Upper lobe of left lung (tissue), 6 donors: ENCODE data around the gene HOXA5. TPM values are rescaled to one million over a fixed set of nuclear protein-coding genes. Genes with fewer than 3 reads are reported as not detected.
A peak's percentile ranks its signal among the peaks of the same experiment; 100 is the strongest.

Experiments used
- ATAC-seq, 2 donors: fragments of 200-7000 bp; cut with Tn5 transposase; one replicate each; pipeline ENCODE4 v1.9.1; 2022; ENCODE audit warnings: mild to moderate bottlenecking in 2 of 2, moderate library complexity in 2 of 2; ENCODE audit not compliant: low FRiP score in 2 of 2
- DNase-seq, 2 donors: peaks; one replicate each; pipeline ENCODE4 v3.0.0-alpha.2; 2019 to 2020
- H3K27ac ChIP-seq, 4 donors: fragments of 200-600 bp; sonication (generic); one replicate each; pipeline ENCODE4 v1.5.1; 2016 to 2019
- H3K27me3 ChIP-seq, 4 donors: fragments of 200-600 bp; sonication (generic); one replicate each; pipeline ENCODE4 v1.5.1; 2017 to 2019
- H3K36me3 ChIP-seq, 4 donors: fragments of 200-600 bp; sonication (generic); one replicate each; pipeline ENCODE4 v1.5.1; 2016 to 2019
- H3K4me1 ChIP-seq, 4 donors: fragments of 200-600 bp; sonication (generic); one replicate each; pipeline ENCODE4 v1.5.1; 2018 to 2019
- H3K4me3 ChIP-seq, 4 donors: fragments of 200-600 bp; sonication (generic); one replicate each; pipeline ENCODE4 v1.5.1; 2017 to 2019; ENCODE audit warnings: mild to moderate bottlenecking in 2 of 4, moderate library complexity in 1 of 4
- H3K9me3 ChIP-seq, 4 donors: fragments of 200-600 bp; sonication (generic); one replicate each; pipeline ENCODE4 v1.5.1; 2018 to 2019
- EP300 ChIP-seq, 4 donors: sonication (generic); formaldehyde crosslinking; IDR thresholded peaks; one replicate each; pipeline ENCODE4 v1.5.1; 2017; ENCODE audit warnings: antibody characterized with exemption in 4 of 4, control low read depth in 2 of 4
- POLR2A ChIP-seq, 4 donors: fragments of 450-650 bp; IDR thresholded peaks; one replicate each; pipeline ENCODE4 v1.5.1; 2016 to 2017; ENCODE audit warnings: antibody characterized with exemption in 4 of 4, mild to moderate bottlenecking in 2 of 4
- POLR2AphosphoS5 ChIP-seq, 2 donors: sonication (generic); formaldehyde crosslinking; IDR thresholded peaks; one replicate each; pipeline ENCODE4 v1.5.1; 2017; ENCODE audit warnings: antibody characterized with exemption in 2 of 2
- WGBS, 2 donors: methylation state at CpG; one replicate each; pipeline ENCODE4 v1.1.5; 2017 to 2018; 5-methylcytosine and 5-hydroxymethylcytosine counted together
- total RNA-seq, 6 donors: library from RNA; depleted of rRNA in 4 of 6; stranded (reverse); fragments of >200 nt in 4 of 6; gene quantifications; one replicate each; pipeline versions ENCODE4 v1.1.0 to v1.2.1, GENCODE V29; 2016 to 2021
- TF ChIP-seq, protein P1 (sequence below), 6 experiments: fragments of 450-650 bp in 4 of 6; fragments of 200-600 bp in 2 of 6; sonication (generic) in 2 of 6; IDR thresholded peaks; one replicate each; pipeline ENCODE4 v1.5.1; 2016 to 2019; ENCODE audit warnings: antibody characterized with exemption in 6 of 6
- donor health status: DM: no; HTN: no; CAD: no; lungs with moderate emphysema.
- donor health status: DM: no; HTN: yes; CAD: no; lungs with severe emphysema.

The HOXA5 gene
- total RNA-seq, 6 donors from 2014 or later = 7.8 to 79.9 (median 16.9) TPM

DNA sequence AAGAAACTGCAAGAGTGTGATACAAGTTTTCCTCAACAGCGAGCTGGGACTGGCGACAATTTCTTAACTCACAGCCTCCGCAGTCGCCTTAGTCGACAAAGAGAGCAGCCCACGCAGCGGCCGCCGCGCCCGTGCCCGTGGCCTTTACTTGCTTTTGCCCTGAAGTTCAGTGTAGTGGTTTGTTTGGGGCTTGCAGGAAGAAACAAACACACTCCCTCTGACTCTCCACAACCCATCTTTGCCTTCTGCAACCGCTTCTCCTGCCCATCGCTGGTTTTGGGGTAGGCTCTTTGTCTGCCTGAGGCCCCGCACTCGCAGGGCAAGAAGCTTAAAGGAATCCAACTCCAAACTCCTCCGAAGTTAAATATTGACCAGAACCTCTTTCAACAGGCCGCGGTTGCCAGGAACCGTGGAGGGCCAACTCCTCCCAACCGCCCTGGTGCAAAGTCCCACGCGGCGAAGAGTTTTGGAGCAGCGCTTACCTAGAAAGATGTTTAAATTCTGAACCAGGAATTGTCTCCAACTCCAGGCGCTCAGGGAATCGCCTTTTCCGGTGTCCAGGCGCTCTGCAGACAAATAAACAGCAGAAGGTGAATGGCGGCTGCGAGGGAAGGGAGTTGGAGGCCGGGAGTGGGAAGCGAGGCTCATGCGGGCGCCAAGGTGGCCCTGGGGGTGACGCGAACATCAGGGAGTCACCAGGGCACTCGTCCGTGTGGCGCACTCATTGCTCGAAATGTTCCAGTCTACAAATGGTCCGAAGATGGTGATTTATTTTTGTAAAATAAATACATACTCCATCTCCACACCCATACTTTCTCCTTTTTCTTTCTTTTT lies 21.2 kb downstream of the HOXA5 start:
- H3K27me3 ChIP-seq = peaks cover 0 to 2% (median 0%) of the 10 kb centered on the region in 4 donors

DNA sequence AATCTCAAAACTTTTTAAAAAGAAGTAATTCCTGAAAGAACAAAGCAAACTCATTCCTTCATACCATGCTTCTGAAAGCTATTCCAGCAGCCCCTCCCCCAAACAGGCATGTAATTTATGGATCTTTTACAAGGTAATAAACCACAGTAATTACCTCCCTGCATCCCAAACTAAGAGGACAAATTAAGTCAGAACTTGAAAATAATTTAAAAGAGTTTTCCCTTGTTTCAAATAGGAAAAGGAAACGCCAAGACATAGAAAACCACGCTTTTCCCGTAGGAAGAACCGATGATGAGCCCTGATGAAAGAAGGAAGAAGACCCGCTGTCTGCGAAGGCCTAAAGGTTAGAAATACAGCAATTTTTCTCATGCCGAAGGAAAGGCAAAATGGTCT lies 21.8 kb downstream of the HOXA5 start:
- ATAC-seq (no peak), DNase-seq (no peak)
- no peak for TF ChIP-seq POLR2AphosphoS5 (IDR thresholded peaks at IDR 0.05)
- TF ChIP-seq POLR2A (IDR thresholded peaks at IDR 0.05) = no peak
- TF ChIP-seq, protein P1, sequence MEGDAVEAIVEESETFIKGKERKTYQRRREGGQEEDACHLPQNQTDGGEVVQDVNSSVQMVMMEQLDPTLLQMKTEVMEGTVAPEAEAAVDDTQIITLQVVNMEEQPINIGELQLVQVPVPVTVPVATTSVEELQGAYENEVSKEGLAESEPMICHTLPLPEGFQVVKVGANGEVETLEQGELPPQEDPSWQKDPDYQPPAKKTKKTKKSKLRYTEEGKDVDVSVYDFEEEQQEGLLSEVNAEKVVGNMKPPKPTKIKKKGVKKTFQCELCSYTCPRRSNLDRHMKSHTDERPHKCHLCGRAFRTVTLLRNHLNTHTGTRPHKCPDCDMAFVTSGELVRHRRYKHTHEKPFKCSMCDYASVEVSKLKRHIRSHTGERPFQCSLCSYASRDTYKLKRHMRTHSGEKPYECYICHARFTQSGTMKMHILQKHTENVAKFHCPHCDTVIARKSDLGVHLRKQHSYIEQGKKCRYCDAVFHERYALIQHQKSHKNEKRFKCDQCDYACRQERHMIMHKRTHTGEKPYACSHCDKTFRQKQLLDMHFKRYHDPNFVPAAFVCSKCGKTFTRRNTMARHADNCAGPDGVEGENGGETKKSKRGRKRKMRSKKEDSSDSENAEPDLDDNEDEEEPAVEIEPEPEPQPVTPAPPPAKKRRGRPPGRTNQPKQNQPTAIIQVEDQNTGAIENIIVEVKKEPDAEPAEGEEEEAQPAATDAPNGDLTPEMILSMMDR (IDR thresholded peaks at IDR 0.05) = no peak
- TF ChIP-seq EP300 (IDR thresholded peaks at IDR 0.05) = no peak
- Histone ChIP-seq H3K9me3 (no peaks in the 10 kb centered on the region), H3K4me1 (peaks cover 11 to 39% (median 20%) of the 10 kb centered on the region in 4 donors), H3K27ac (peak overlapping the region; percentile 84 to 97 (median 90)), H3K4me3 (peak overlapping the region in 3 of 4 donors; percentile 18 to 41 (median 41)), H3K27me3 (peaks cover 0 to 2% (median 0%) of the 10 kb centered on the region in 4 donors), H3K36me3 (no peaks in the 10 kb centered on the region)
- WGBS, 2 donors = 26 to 39% methylated on average over 7 of the region's 7 CpGs

More for the DNA sequence above, 21.2 kb downstream of the HOXA5 start:
- peak overlapping the region; percentile 84 to 97 (median 90) for H3K27ac ChIP-seq
- H3K4me3 ChIP-seq = peak overlapping the region in 3 of 4 donors; percentile 18 to 41 (median 41)
- DNase-seq (peak in 1 of 2 donors; percentile 83), ATAC-seq (no peak)
- H3K9me3 ChIP-seq = no peaks in the 10 kb centered on the region
- no peaks in the 10 kb centered on the region for H3K36me3 ChIP-seq
- TF ChIP-seq, protein P1 (IDR thresholded peaks at IDR 0.05) = no peak
- TF ChIP-seq POLR2A (IDR thresholded peaks at IDR 0.05) (no peak), EP300 (IDR thresholded peaks at IDR 0.05) (no peak), POLR2AphosphoS5 (IDR thresholded peaks at IDR 0.05) (no peak)
- 40 to 47% methylated on average over 36 to 42 of the region's 42 CpGs for WGBS, 2 donors
- H3K4me1 ChIP-seq = peaks cover 11 to 42% (median 22%) of the 10 kb centered on the region in 4 donors

DNA sequence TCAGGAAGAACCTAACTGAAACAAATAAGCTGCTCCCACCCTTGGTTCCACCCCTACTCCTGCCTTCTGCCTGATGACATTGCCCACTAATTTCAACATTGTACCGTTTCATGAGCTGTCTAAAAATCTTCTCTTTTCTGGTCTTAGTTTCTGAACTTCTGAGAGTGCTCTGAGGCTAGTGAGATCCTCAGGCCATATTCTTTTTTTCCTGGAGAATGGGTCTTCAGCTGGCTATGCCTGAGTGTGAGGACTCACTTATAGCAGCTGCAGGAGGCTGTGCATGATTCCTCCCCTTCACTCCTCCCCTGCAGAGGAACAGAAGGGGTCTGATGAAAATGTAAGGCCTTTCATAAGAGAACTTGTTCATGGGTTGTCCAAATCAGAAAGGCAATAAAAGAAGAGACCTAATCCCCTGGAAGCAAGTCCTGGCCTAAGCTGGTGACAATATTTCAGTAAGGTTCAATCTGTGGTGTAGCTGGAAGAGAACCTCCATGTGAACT lies 24.0 kb downstream of the HOXA5 start:
- H3K4me1 ChIP-seq = peaks cover 4 to 28% (median 12%) of the 10 kb centered on the region in 4 donors
- DNase-seq = no peak

GRCh38 chr7:27118580-27118979 lies 24.9 kb downstream of the HOXA5 start:
- Histone ChIP-seq H3K36me3 (no peaks in the 10 kb centered on the region), H3K9me3 (no peaks in the 10 kb centered on the region), H3K27me3 (peaks cover 0 to 3% (median 1%) of the 10 kb centered on the region in 4 donors), H3K4me3 (peak overlapping the region in 3 of 4 donors; percentile 35 to 59 (median 53)), H3K4me1 (peaks cover 4 to 28% (median 11%) of the 10 kb centered on the region in 4 donors), H3K27ac (peak overlapping the region; percentile 87 to 95 (median 90))
- DNase-seq (no peak), ATAC-seq (no peak)
- TF ChIP-seq EP300 (IDR thresholded peaks at IDR 0.05) (no peak), POLR2AphosphoS5 (IDR thresholded peaks at IDR 0.05) (no peak), POLR2A (IDR thresholded peaks at IDR 0.05) (no peak)
- TF ChIP-seq, protein P1 (IDR thresholded peaks at IDR 0.05) = no peak
- WGBS, 2 donors = 30 to 59% methylated on average over 3 of the region's 3 CpGs

More for the DNA sequence above, 24.0 kb downstream of the HOXA5 start:
- Histone ChIP-seq H3K27me3 (peaks cover 0 to 3% (median 1%) of the 10 kb centered on the region in 4 donors), H3K36me3 (no peaks in the 10 kb centered on the region), H3K4me3 (peak overlapping the region in 1 of 4 donors; percentile 53), H3K27ac (peak overlapping the region; percentile 87 to 95 (median 90)), H3K9me3 (no peaks in the 10 kb centered on the region)
- 15 to 22% methylated on average over 1 of the region's 1 CpG for WGBS, 2 donors
- TF ChIP-seq POLR2AphosphoS5 (IDR thresholded peaks at IDR 0.05) (no peak), EP300 (IDR thresholded peaks at IDR 0.05) (no peak), POLR2A (IDR thresholded peaks at IDR 0.05) (no peak)
- ATAC-seq = no peak

GRCh38 chr7:27117887-27118491 lies 25.5 kb downstream of the HOXA5 start:
- ATAC-seq (peak; percentile 13 to 49), DNase-seq (no peak)
- Histone ChIP-seq H3K4me1 (peaks cover 4 to 28% (median 13%) of the 10 kb centered on the region in 4 donors), H3K36me3 (no peaks in the 10 kb centered on the region), H3K27ac (peak overlapping the region; percentile 87 to 95 (median 90)), H3K27me3 (peaks cover 0 to 3% (median 1%) of the 10 kb centered on the region in 4 donors), H3K4me3 (peak overlapping the region; percentile 25 to 59 (median 44)), H3K9me3 (no peaks in the 10 kb centered on the region)
- WGBS, 2 donors = 36 to 39% methylated on average over 19 of the region's 19 CpGs
- TF ChIP-seq POLR2A (IDR thresholded peaks at IDR 0.05) = peak in 1 of 4 donors; percentile 15
- no peak for TF ChIP-seq EP300 (IDR thresholded peaks at IDR 0.05)
- TF ChIP-seq, protein P1 (IDR thresholded peaks at IDR 0.05) = no peak
- TF ChIP-seq POLR2AphosphoS5 (IDR thresholded peaks at IDR 0.05) = no peak
